MCF 10A (cell line): Measurements from ENCODE around the gene DLL4. TPM values are rescaled to one million over a fixed set of nuclear protein-coding genes. Genes with fewer than 3 reads are reported as not detected.

Experiments used
- BruUV-seq: library from RNA; stranded (reverse); fragments of 400-500 nt; replicated peaks from 2 replicates; lab custom pipeline; 2021; lab: Mats Ljungman, UMichigan
- CTCF ChIA-PET: fragments of 300-600 bp; sonication (Branson Sonifier 250); formaldehyde crosslinking; extraction: SDS; loops from one replicate; lab custom pipeline; 2021; ENCODE audit warnings: antibody characterized with exemption, inconsistent platforms; lab: Yijun Ruan, JAX
- POLR2A ChIA-PET: fragments of 300-600, 350-650 bp; sonication (Branson Sonifier 250); formaldehyde crosslinking; extraction: SDS; loops from one replicate; lab custom pipeline; 2020; ENCODE audit warnings: antibody characterized with exemption, inconsistent platforms; lab: Yijun Ruan, JAX
- DNase-seq: peaks from one replicate; pipeline ENCODE4 v3.0.0-alpha.2; 2018; ENCODE audit not compliant: unreplicated experiment
- H3K27ac Mint-ChIP-seq: one replicate; pipeline ENCODE4 v1.8.0; 2022; ENCODE audit warnings: mild to moderate bottlenecking, low read depth, mixed read lengths; ENCODE audit not compliant: unreplicated experiment
- H3K27me3 Mint-ChIP-seq: one replicate; pipeline ENCODE4 v1.8.0; 2022; ENCODE audit warnings: mixed read lengths; ENCODE audit not compliant: insufficient read depth, unreplicated experiment
- H3K36me3 Mint-ChIP-seq: one replicate; pipeline ENCODE4 v1.8.0; 2022; ENCODE audit warnings: mild to moderate bottlenecking, moderate library complexity, mixed read lengths; ENCODE audit not compliant: insufficient read depth, unreplicated experiment
- H3K4me1 Mint-ChIP-seq: one replicate; pipeline ENCODE4 v1.8.0; 2022; ENCODE audit warnings: mixed read lengths; ENCODE audit not compliant: insufficient read depth, unreplicated experiment
- H3K4me3 Mint-ChIP-seq: one replicate; pipeline ENCODE4 v1.8.0; 2022; ENCODE audit warnings: mild to moderate bottlenecking, moderate library complexity, mixed read lengths; ENCODE audit not compliant: unreplicated experiment
- H3K9me3 Mint-ChIP-seq: one replicate; pipeline ENCODE4 v1.8.0; 2022; ENCODE audit warnings: mixed read lengths; ENCODE audit not compliant: unreplicated experiment
- CTCF ChIP-seq: fragments of 200-600 bp; IDR thresholded peaks from one replicate; pipeline ENCODE4 v1.8.0; 2022; ENCODE audit warnings: antibody characterized with exemption, mild to moderate bottlenecking; ENCODE audit not compliant: unreplicated experiment
- intact Hi-C: fragments of 100-400 bp; cut with micrococcal nuclease; formaldehyde crosslinking; loops from 2 replicates; pipeline ENCODE4 v1.14.1; 2022
- total RNA-seq: library from RNA; stranded (reverse); gene quantifications from 2 replicates; pipeline ENCODE4 v1.2.3, GENCODE V29; 2022

DLL4 gene
- total RNA-seq, 1 experiment from 2014 or later = not detected

- ChIA-PET POLR2A (interaction anchor here (0.6 to 1.8 kb wide), 8 partner anchors 12 to 247 kb away, joined by 3 to 11 read pairs (median 4); partner anchors contain the start of genes CHAC1 and DLL4), CTCF (interaction anchor here (0.5 to 3.8 kb wide), 50 partner anchors 11 to 928 kb away, joined by 3 to 59 read pairs (median 5); partner anchors contain the start of genes CHAC1, DLL4, NUSAP1 and OIP5)
- no peaks in the 10 kb centered on the region for H3K9me3 Mint-ChIP-seq
- H3K36me3 Mint-ChIP-seq = peaks cover 5% of the 10 kb centered on the region
- H3K27ac Mint-ChIP-seq = no peak overlapping the region
- H3K27me3 Mint-ChIP-seq = no peaks in the 10 kb centered on the region
- DNase-seq = peak; percentile 75
- intact Hi-C loops = loop anchor here (1.0 to 5.0 kb wide), 2 partner anchors 35 to 81 kb away; no protein-coding TSS in a partner anchor
- BruUV-seq = no TSS peak
- peaks cover 11% of the 10 kb centered on the region for H3K4me1 Mint-ChIP-seq
- peak overlapping the region; percentile 63 for H3K4me3 Mint-ChIP-seq
- TF ChIP-seq CTCF = peak; percentile 73
Observed at GRCh38 chr15:40941528-40942336, 12.6 kb downstream of the DLL4 start.

- no TSS peak for BruUV-seq
- intact Hi-C loops = loop anchor here (5.0 kb wide), 1 partner anchor 80 kb away; no protein-coding TSS in a partner anchor
- ChIA-PET CTCF (interaction anchor here (0.5 to 3.8 kb wide), 33 partner anchors 12 to 432 kb away, joined by 3 to 59 read pairs (median 5); partner anchors contain the start of genes CHAC1, DLL4, NUSAP1 and OIP5), POLR2A (interaction anchor here (0.7 to 1.8 kb wide), 4 partner anchors 11 to 47 kb away, joined by 3 to 11 read pairs (median 6); partner anchors contain the start of genes CHAC1 and DLL4)
- Mint-ChIP-seq H3K4me3 (peak overlapping the region; percentile 63), H3K27ac (no peak overlapping the region), H3K27me3 (no peaks in the 10 kb centered on the region), H3K4me1 (peaks cover 11% of the 10 kb centered on the region), H3K9me3 (no peaks in the 10 kb centered on the region), H3K36me3 (peaks cover 5% of the 10 kb centered on the region)
- TF ChIP-seq CTCF = no peak
- no peak for DNase-seq
Observed at GRCh38 chr15:40942337-40942854, 13.3 kb downstream of the DLL4 start.

DNA sequence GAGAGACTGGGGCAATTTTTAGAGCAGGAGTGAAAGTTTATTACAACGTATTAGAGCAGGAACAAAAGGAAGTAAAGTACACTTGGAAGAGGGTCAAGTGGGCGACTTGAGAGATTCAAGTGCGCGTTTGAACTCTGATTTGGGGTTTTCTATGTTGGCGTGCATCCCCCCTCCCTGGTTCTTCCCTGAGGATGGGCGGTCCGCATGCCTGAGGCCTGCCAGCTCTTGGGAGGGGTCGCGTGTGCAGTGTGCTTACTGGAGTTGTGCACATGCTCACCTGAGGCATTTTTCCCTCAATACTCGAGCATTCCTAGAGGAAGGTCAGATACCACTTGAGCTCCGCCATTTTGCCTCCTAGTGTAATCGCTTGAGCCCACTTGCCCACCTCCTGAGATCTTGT is 13.7 kb downstream of the DLL4 start:
- CTCF ChIA-PET = interaction anchor here (0.5 to 3.8 kb wide), 23 partner anchors 11 to 247 kb away, joined by 3 to 59 read pairs (median 7); partner anchors contain the start of genes CHAC1 and DLL4
- intact Hi-C loops = loop anchor here (5.0 kb wide), 1 partner anchor 79 kb away; no protein-coding TSS in a partner anchor
- POLR2A ChIA-PET = interaction anchor here (1.6 to 1.8 kb wide), 2 partner anchors 10 to 15 kb away, joined by 4 to 11 read pairs; partner anchors contain the start of gene CHAC1
- Mint-ChIP-seq H3K4me3 (peak overlapping the region; percentile 63), H3K9me3 (no peaks in the 10 kb centered on the region), H3K36me3 (peaks cover 5% of the 10 kb centered on the region), H3K27ac (no peak overlapping the region), H3K27me3 (no peaks in the 10 kb centered on the region), H3K4me1 (peaks cover 9% of the 10 kb centered on the region)
- DNase-seq = no peak
- no TSS peak for BruUV-seq
- no peak for TF ChIP-seq CTCF
